Right ventricle myocardium inferior (tissue), 1 donor: Measurements from ENCODE around the gene CTAGE9. TPM values are rescaled to one million over a fixed set of nuclear protein-coding genes. Genes with fewer than 3 reads are reported as not detected.

Experiments used
- ATAC-seq: fragments of 200-7000 bp; cut with Tn5 transposase; one replicate; pipeline ENCODE4 v1.9.1; 2020; ENCODE audit warnings: mild to moderate bottlenecking, moderate library complexity
- DNase-seq: peaks from one replicate; pipeline ENCODE4 v3.0.0; 2021; ENCODE audit errors: missing footprints
- intact Hi-C: fragments of 100-400 bp; cut with DNase I; formaldehyde crosslinking; loops from one replicate; pipeline ENCODE4 v1.11.0; 2022
- total RNA-seq: library from RNA; stranded (reverse); fragmentation: NEBNext Ultra II Directional; extraction: Animal tissue kit (Norgen Biotek cat#: 25700); gene quantifications from one replicate; pipeline ENCODE4 v1.2.1, GENCODE V29; 2021
- donor health status: DM: no; HTN: yes; CAD: no; lungs with severe emphysema.

CTAGE9 gene
- total RNA-seq, 1 donor from 2014 or later = not detected

DNA sequence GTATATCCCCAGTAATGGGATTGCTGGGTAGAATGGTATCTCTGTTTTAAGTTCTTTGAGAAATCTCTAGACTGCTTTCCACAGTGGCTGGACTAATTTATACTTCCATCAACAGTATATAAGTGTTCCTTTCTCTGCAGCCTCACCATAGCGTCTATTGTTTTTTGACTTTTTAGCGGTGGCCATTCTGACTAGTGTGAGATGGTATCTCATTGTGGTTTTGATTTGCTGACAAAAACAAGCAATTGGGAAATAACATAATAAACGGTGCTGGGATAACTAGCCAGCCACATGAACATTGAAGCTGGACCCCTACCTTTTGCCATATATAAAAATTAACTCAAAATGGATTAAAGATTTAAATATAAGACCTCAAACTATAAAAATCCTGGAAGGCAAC lies 23.8 kb downstream of the CTAGE9 start:
- no peak for ATAC-seq
- intact Hi-C loops = no loop called here
- no peak for DNase-seq

DNA sequence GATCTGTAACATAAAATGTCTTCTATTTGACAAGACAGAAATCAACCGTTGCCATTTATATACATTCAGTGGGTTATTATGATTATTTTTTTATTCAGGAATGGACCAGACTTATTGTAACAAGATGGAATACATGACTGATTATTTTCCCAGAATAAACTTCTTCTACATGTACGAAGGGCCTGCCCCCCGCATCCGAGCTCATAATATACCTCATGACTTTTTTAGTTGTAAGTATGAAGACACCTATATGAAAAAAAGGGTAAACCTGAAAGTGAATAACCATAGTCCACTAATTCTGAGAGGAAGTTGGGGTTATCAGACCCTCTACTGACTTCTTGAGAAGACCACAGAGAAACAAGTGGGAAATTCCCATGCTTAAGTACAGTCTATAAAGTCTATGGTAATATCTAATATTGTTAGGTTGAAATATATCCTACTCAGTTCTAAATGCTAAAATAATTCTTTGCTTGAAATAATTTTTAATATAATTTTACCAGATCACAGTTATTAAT lies 25.5 kb downstream of the CTAGE9 start:
- intact Hi-C loops = no loop called here
- ATAC-seq (no peak), DNase-seq (no peak)

DNA sequence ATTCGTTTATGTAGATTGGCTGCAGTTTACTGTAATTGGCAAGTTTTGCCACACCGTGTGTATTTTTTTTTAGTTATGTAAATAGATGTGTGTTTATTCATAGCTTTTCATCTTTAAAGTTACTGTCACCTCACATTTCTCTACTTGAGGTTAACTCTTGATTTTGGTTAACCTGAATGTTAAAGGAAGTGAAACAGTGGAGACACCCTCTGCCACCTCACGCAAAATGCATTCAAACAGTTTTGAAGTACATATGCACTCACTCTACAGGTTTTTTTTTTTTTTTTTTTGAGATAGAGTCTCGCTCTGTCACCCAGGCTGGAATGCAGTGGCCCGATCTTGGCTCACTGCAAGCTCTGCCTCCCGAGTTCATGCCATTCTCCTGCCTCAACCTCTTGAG lies 27.3 kb downstream of the CTAGE9 start:
- intact Hi-C loops = no loop called here
- no peak for DNase-seq
- ATAC-seq = no peak

DNA sequence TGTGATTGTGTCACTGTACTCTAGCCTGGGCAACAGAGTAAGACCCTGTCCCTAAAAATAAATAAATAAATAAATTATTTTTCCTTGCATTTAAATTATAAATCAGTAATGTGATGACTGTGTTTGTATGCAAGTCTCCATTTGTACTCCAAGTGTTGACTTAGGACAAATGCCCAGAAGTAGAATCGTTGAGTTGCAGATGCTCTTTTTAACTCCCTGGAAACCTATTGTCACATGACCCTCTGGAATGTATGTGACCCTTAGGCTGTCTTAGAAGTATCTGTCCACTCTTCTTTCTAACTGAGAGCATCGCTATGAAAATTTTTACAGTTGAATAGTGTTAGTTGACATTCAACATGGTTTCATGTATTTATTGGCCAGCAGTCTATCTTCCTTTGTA lies 28.4 kb downstream of the CTAGE9 start:
- no peak for ATAC-seq
- intact Hi-C loops = no loop called here
- no peak for DNase-seq

DNA sequence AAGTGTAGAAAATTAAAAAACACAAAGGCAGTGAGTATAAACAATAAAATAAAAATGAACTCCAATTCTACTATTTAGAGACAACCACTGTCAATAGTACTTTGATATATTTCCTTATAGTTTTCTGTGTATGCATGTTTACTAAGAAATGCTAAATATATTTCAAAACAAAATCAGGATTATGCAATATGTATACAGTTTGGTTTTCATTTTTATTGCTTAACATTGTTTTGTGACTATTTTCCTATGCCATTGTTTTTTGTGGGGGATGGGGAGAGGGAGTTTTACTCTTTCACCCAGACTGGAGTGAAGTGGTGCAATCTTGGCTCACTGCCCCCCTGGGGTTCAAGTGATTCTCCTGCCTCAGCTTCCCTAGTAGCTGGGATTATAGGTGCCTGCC lies 29.2 kb downstream of the CTAGE9 start:
- ATAC-seq (no peak), DNase-seq (no peak)
- intact Hi-C loops = no loop called here

DNA sequence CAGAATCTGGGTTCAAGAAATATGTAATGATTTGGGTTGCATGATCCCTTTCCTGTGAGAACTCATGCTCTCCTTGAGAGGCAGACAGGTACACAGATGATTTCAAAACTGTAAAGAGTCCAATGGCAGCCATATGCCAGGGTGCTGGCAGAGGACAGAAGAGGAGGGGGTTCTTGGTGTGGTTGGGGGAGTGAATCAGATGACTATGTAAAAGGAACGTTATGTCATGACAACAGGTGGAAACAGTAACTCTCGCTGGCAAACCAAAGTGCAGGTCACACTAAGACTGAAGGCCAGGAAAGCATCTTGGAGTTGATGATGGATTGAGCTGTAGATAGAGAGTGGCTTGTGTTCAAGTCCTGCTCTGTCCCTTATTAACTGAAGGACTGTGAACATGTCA lies 29.9 kb downstream of the CTAGE9 start:
- intact Hi-C loops = no loop called here
- ATAC-seq (no peak), DNase-seq (no peak)

DNA sequence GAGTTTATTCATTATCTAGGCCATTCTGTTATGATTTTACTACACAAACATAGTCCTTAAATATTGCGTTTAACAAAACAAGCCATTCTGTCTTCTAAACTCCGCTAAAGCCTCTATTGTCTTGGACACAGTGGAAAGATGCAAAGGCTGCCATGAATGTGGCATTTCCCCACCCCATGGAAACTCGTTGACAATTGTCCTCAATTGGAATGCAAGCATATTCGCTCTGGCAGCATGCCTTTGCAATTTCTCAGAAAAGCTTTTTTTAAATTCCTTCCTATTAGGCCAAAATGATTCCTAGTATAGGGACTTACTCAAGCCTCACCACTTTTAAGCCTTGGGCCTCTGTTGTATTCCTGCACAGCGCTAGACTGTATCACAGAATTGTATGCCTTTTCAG lies 32.4 kb downstream of the CTAGE9 start:
- ATAC-seq (no peak), DNase-seq (no peak)
- intact Hi-C loops = no loop called here

DNA sequence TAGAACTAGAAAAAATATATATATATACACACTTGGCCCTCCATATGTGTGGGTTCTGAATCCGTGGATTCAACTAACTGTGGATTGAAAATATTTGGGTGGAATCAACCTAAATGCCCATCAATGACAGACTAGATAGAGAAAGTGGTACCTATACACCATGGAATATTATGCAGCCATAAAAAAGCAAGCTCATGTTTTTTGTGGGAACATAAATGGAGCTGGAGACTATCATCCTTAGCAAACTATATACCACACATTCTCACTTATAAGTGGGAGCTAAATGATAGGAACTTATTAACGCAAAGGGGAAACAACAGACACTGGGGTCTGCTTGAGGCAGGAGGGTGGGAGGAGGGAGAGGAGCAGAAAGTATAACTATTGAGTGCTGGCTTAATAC lies 37.6 kb downstream of the CTAGE9 start:
- ATAC-seq = no peak
- intact Hi-C loops = no loop called here
- DNase-seq = no peak

DNA sequence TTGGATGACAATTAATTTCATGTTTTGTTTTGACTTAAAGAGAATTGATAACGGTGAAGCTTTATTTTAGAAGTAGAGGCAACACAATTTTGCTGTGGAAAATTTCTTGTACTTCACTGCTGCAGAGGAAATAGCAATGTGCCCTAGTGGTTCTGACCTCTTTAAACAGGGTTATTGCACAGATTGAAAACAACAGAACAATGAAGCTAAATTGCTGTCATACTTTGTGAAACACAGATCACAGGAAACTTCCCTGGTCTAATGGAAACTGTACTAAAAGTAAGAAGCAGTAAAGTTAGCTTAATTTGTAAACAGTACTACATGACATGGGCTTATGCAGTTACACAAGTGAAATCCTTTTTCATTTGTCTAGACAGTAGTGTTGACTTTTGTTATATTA lies 40.9 kb downstream of the CTAGE9 start:
- ATAC-seq = no peak

DNA sequence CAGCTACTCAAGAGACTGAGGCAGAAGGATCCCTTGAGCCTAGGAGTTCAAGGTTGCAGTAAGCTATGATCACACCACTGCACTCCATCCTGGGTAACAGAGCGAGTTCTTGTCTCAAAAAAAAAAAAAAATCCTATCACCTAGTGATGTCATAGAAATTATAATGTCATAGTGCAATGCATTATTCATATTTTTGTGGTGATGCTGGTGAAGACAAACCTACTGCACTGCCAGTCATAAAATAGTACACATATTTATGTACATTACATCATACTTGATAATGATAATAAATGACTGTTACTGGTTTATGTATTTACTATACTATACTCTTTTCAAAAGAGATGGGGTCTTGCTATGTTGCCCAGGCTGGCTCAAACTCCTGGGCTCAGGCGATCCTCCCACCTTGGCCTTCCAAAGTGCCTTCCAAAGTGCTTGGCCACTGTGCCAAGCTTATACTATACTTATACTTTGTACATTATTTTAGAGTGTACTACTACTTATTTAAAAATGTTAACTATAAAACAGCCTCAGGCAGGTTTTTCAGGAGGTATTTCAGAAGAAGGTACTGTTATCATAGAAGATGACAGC lies 47.1 kb downstream of the CTAGE9 start:
- no peak for ATAC-seq
- no peak for DNase-seq
- intact Hi-C loops = no loop called here

More for the DNA sequence above, 40.9 kb downstream of the CTAGE9 start:
- DNase-seq = no peak
- intact Hi-C loops = no loop called here

DNA sequence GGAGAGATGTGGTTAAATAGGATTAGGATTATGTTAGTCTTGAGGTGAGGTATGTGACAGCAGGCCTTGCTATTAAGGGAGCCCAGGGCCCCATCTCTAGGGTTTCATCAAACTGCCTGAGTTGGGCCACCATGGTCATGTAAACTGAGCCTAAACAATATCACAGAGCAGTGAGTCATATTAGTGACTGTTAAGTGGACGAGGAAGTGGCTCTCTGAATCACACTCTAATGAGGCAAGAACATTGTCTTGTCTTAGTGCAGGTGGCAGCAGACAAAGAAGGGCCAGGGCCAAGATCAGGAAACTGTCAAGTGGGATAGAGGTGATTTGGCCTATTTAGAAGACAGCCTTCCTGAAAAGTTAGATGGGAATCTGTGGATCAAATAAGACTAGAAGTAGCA lies 50.6 kb downstream of the CTAGE9 start:
- no peak for ATAC-seq
- intact Hi-C loops = no loop called here
- DNase-seq = no peak

Other genes starting within 250 kb of the CTAGE9 start
- gene ARG1, start 137.8 kb downstream of the CTAGE9 start, total RNA-seq = 0.35 TPM
- 10.1 TPM for gene MED23, start 82.8 kb downstream of the CTAGE9 start, total RNA-seq
- gene ENPP3, start 73.7 kb downstream of the CTAGE9 start, total RNA-seq = 0.16 TPM
- not detected for gene OR2A4, start 9.6 kb downstream of the CTAGE9 start, total RNA-seq
- gene ENPP1, start 97.0 kb upstream of the CTAGE9 start, total RNA-seq = 1.7 TPM
- gene CCN2, start 240.4 kb upstream of the CTAGE9 start, total RNA-seq = 12.5 TPM